KMS-11 (cell line): ENCODE data around the gene CTBP2.

Source experiments
- H2AFZ ChIP-seq: fragments of 200-600 bp; sonication (generic); 2 replicates; pipeline ENCODE4 v1.6.1; 2016; ENCODE audit warnings: antibody characterized with exemption, mixed run types, low read depth
- H3K27ac ChIP-seq: fragments of 200-600 bp; sonication (generic); 2 replicates; pipeline ENCODE4 v1.6.1; 2016; ENCODE audit warnings: mild to moderate bottlenecking, mixed run types
- H3K27me3 ChIP-seq: fragments of 200-600 bp; sonication (generic); 2 replicates; pipeline ENCODE4 v1.6.1; 2017; ENCODE audit warnings: mild to moderate bottlenecking, low read depth, mixed run types, moderate library complexity; ENCODE audit not compliant: insufficient read depth
- H3K36me3 ChIP-seq: fragments of 200-600 bp; sonication (generic); 2 replicates; pipeline ENCODE4 v1.6.1; 2017; ENCODE audit warnings: mild to moderate bottlenecking, mixed run types; ENCODE audit not compliant: insufficient read depth
- H3K4me1 ChIP-seq: fragments of 200-600 bp; sonication (generic); 2 replicates; pipeline ENCODE4 v1.6.1; 2016; ENCODE audit warnings: mild to moderate bottlenecking, low read depth, mixed run types; ENCODE audit not compliant: poor library complexity, severe bottlenecking
- H3K4me2 ChIP-seq: fragments of 200-600 bp; sonication (generic); 2 replicates; pipeline ENCODE4 v1.7.0; 2016; ENCODE audit warnings: mild to moderate bottlenecking, mixed run types
- H3K4me3 ChIP-seq: fragments of 200-600 bp; sonication (generic); IDR thresholded peaks from 2 replicates; pipeline ENCODE4 v1.6.1; 2017; ENCODE audit warnings: low read depth, low read length, mixed read lengths; ENCODE audit not compliant: insufficient read depth
- H3K79me2 ChIP-seq: fragments of 200-600 bp; sonication (generic); 2 replicates; pipeline ENCODE4 v1.6.1; 2016; ENCODE audit warnings: low read depth, mixed run types; ENCODE audit not compliant: insufficient read depth
- H3K9ac ChIP-seq: fragments of 200-600 bp; sonication (generic); 2 replicates; pipeline ENCODE4 v1.6.1; 2016; ENCODE audit warnings: mild to moderate bottlenecking, mixed run types
- H4K20me1 ChIP-seq: fragments of 200-600 bp; sonication (generic); 2 replicates; pipeline ENCODE4 v1.6.1; 2016; ENCODE audit warnings: mild to moderate bottlenecking, mixed run types; ENCODE audit not compliant: insufficient read depth
- CTCF ChIP-seq: fragments of 200-600 bp; sonication (generic); conservative IDR thresholded peaks from 2 replicates; pipeline ENCODE4 v1.6.1; 2017; ENCODE audit warnings: low read depth, mild to moderate bottlenecking, antibody characterized with exemption, low read length, moderate library complexity, mixed read lengths

Gene CTBP2

GRCh38 chr10:125029584-125030242 is 130.7 kb downstream of the CTBP2 start:
- Histone ChIP-seq H4K20me1 (no peaks in the 10 kb centered on the region), H3K27me3 (no peaks in the 10 kb centered on the region), H3K4me3 (no peak overlapping the region), H3K4me1 (no peaks in the 10 kb centered on the region), H2AFZ (no peak overlapping the region), H3K9ac (no peak overlapping the region), H3K79me2 (no peaks in the 10 kb centered on the region), H3K27ac (no peak overlapping the region), H3K36me3 (no peaks in the 10 kb centered on the region), H3K4me2 (no peak overlapping the region)
- no peak for TF ChIP-seq CTCF

- no peaks in the 10 kb centered on the region for H3K79me2 ChIP-seq
- no peak overlapping the region for H2AFZ ChIP-seq
- no peaks in the 10 kb centered on the region for H3K27me3 ChIP-seq
- no peaks in the 10 kb centered on the region for H4K20me1 ChIP-seq
- H3K9ac ChIP-seq: no peak overlapping the region
- no peaks in the 10 kb centered on the region for H3K36me3 ChIP-seq
- no peak overlapping the region for H3K4me2 ChIP-seq
- no peaks in the 10 kb centered on the region for H3K4me1 ChIP-seq
- TF ChIP-seq CTCF: no peak
- H3K4me3 ChIP-seq: no peak overlapping the region
- no peak overlapping the region for H3K27ac ChIP-seq
Measured at GRCh38 chr10:125027871-125028869, 132.2 kb downstream of the CTBP2 start.

GRCh38 chr10:125026974-125027735 is 133.2 kb downstream of the CTBP2 start:
- no peaks in the 10 kb centered on the region for H3K4me1 ChIP-seq
- H3K4me2 ChIP-seq: no peak overlapping the region
- H2AFZ ChIP-seq: no peak overlapping the region
- no peaks in the 10 kb centered on the region for H3K36me3 ChIP-seq
- H3K79me2 ChIP-seq: no peaks in the 10 kb centered on the region
- H3K9ac ChIP-seq: no peak overlapping the region
- no peak overlapping the region for H3K4me3 ChIP-seq
- H4K20me1 ChIP-seq: no peaks in the 10 kb centered on the region
- no peak overlapping the region for H3K27ac ChIP-seq
- no peak for TF ChIP-seq CTCF
- no peaks in the 10 kb centered on the region for H3K27me3 ChIP-seq

GRCh38 chr10:125026036-125026931 is 134.1 kb downstream of the CTBP2 start:
- H3K4me2 ChIP-seq: no peak overlapping the region
- TF ChIP-seq CTCF: no peak
- no peaks in the 10 kb centered on the region for H3K4me1 ChIP-seq
- no peak overlapping the region for H2AFZ ChIP-seq
- H3K27me3 ChIP-seq: no peaks in the 10 kb centered on the region
- H3K36me3 ChIP-seq: no peaks in the 10 kb centered on the region
- H4K20me1 ChIP-seq: no peaks in the 10 kb centered on the region
- no peak overlapping the region for H3K4me3 ChIP-seq
- no peak overlapping the region for H3K9ac ChIP-seq
- no peak overlapping the region for H3K27ac ChIP-seq
- no peaks in the 10 kb centered on the region for H3K79me2 ChIP-seq
